ENCODE data around the gene CAMSAP2. TPM values are rescaled to one million over a fixed set of nuclear protein-coding genes. Genes with fewer than 3 reads are reported as not detected.

Gene CAMSAP2
- total RNA-seq, 2 donors from 2014 or later, result 8.8 to 19.1 TPM

GRCh38 chr1:200729863-200730262 is 8.8 kb upstream of the CAMSAP2 start:
- no peak for ATAC-seq
- TF ChIP-seq CTCF (IDR thresholded peaks at IDR 0.05) (no peak), POLR2A (IDR thresholded peaks at IDR 0.05) (no peak)
- Histone ChIP-seq H3K27ac (no peak overlapping the region), H3K27me3 (no peaks in the 10 kb centered on the region), H3K4me1 (no peaks in the 10 kb centered on the region), H3K4me3 (no peak overlapping the region), H3K9me3 (no peaks in the 10 kb centered on the region), H3K36me3 (replicated peaks in 1 of 2; ENCODE audit: insufficient read depth in 1 of 2, low read depth in 2 of 2) (no peaks in the 10 kb centered on the region)
- intact Hi-C loops (cut with DNase I), result no loop called here
- WGBS, 2 donors, result 52 to 57% methylated on average over 3 of the region's 3 CpGs
- no peak for DNase-seq

- no peak overlapping the region for H3K4me3 ChIP-seq
- intact Hi-C loops (cut with DNase I), result no loop called here
- H3K4me1 ChIP-seq, result no peaks in the 10 kb centered on the region
- no peaks in the 10 kb centered on the region for H3K27me3 ChIP-seq
- no peak overlapping the region for H3K27ac ChIP-seq
- ATAC-seq (no peak), DNase-seq (no peak)
- no peaks in the 10 kb centered on the region for H3K9me3 ChIP-seq
- no peaks in the 10 kb centered on the region for H3K36me3 ChIP-seq (replicated peaks in 1 of 2; ENCODE audit: insufficient read depth in 1 of 2, low read depth in 2 of 2)
- WGBS, 2 donors, result 81 to 83% methylated on average over 5 of the region's 5 CpGs
- TF ChIP-seq CTCF (IDR thresholded peaks at IDR 0.05), result no peak
- TF ChIP-seq POLR2A (IDR thresholded peaks at IDR 0.05), result no peak
These were observed 6.9 kb upstream of the CAMSAP2 start for GRCh38 chr1:200731654-200732332.

GRCh38 chr1:200732438-200732837 is 6.3 kb upstream of the CAMSAP2 start:
- Histone ChIP-seq H3K36me3 (replicated peaks in 1 of 2; ENCODE audit: insufficient read depth in 1 of 2, low read depth in 2 of 2) (no peaks in the 10 kb centered on the region), H3K4me1 (no peaks in the 10 kb centered on the region), H3K4me3 (no peak overlapping the region), H3K27me3 (no peaks in the 10 kb centered on the region), H3K9me3 (no peaks in the 10 kb centered on the region), H3K27ac (no peak overlapping the region)
- intact Hi-C loops (cut with DNase I), result no loop called here
- 71 to 78% methylated on average over 7 of the region's 7 CpGs for WGBS, 2 donors
- TF ChIP-seq POLR2A (IDR thresholded peaks at IDR 0.05) (no peak), CTCF (IDR thresholded peaks at IDR 0.05) (no peak)
- DNase-seq (no peak), ATAC-seq (no peak)

- H3K36me3 ChIP-seq (replicated peaks in 1 of 2; ENCODE audit: insufficient read depth in 1 of 2, low read depth in 2 of 2), result no peaks in the 10 kb centered on the region
- H3K27me3 ChIP-seq, result no peaks in the 10 kb centered on the region
- TF ChIP-seq CTCF (IDR thresholded peaks at IDR 0.05) (no peak), POLR2A (IDR thresholded peaks at IDR 0.05) (no peak)
- no peak overlapping the region for H3K27ac ChIP-seq
- peaks cover 7% of the 10 kb centered on the region for H3K4me1 ChIP-seq
- no peaks in the 10 kb centered on the region for H3K9me3 ChIP-seq
- DNase-seq, result no peak
- H3K4me3 ChIP-seq, result no peak overlapping the region
- 66 to 83% methylated on average over 6 of the region's 6 CpGs for WGBS, 2 donors
- intact Hi-C loops (cut with DNase I), result no loop called here
- no peak for ATAC-seq
These were observed 4.8 kb upstream of the CAMSAP2 start for GRCh38 chr1:200733907-200734306.

GRCh38 chr1:200737647-200738291 is 924 bp upstream of the CAMSAP2 start:
- intact Hi-C loops (cut with DNase I), result no loop called here

More at GRCh38 chr1:200737647-200738291, 924 bp upstream of the CAMSAP2 start:
- Histone ChIP-seq H3K9me3 (no peaks in the 10 kb centered on the region), H3K4me3 (no peak overlapping the region), H3K4me1 (peaks cover 30% of the 10 kb centered on the region), H3K27ac (peak overlapping the region; percentile 92 to 99 (median 98)), H3K36me3 (replicated peaks in 1 of 2; ENCODE audit: insufficient read depth in 1 of 2, low read depth in 2 of 2) (no peaks in the 10 kb centered on the region), H3K27me3 (no peaks in the 10 kb centered on the region)
- WGBS, 2 donors, result 74 to 81% methylated on average over 8 of the region's 8 CpGs
- ATAC-seq (no peak), DNase-seq (no peak)
- TF ChIP-seq CTCF (IDR thresholded peaks at IDR 0.05), result no peak
- TF ChIP-seq POLR2A (IDR thresholded peaks at IDR 0.05), result no peak
